22Rv1 (cell line): ENCODE measurements around the gene TBC1D16.

Source experiments
- CTCF ChIP-seq: fragments of 450-650 bp; IDR thresholded peaks from 2 replicates; pipeline ENCODE4 v1.5.1; 2017; ENCODE audit warnings: mild to moderate bottlenecking
- ZFX ChIP-seq: fragments of 450-650 bp; IDR thresholded peaks from 2 replicates; pipeline ENCODE4 v1.6.1; 2017; ENCODE audit warnings: antibody characterized with exemption, borderline replicate concordance

- TF ChIP-seq CTCF (no peak), ZFX (no peak)
These were observed 117.7 kb downstream of the TBC1D16 start for GRCh38 chr17:79917902-79918484.
